ENCODE results near the gene GZMM.

The GZMM gene

DNA sequence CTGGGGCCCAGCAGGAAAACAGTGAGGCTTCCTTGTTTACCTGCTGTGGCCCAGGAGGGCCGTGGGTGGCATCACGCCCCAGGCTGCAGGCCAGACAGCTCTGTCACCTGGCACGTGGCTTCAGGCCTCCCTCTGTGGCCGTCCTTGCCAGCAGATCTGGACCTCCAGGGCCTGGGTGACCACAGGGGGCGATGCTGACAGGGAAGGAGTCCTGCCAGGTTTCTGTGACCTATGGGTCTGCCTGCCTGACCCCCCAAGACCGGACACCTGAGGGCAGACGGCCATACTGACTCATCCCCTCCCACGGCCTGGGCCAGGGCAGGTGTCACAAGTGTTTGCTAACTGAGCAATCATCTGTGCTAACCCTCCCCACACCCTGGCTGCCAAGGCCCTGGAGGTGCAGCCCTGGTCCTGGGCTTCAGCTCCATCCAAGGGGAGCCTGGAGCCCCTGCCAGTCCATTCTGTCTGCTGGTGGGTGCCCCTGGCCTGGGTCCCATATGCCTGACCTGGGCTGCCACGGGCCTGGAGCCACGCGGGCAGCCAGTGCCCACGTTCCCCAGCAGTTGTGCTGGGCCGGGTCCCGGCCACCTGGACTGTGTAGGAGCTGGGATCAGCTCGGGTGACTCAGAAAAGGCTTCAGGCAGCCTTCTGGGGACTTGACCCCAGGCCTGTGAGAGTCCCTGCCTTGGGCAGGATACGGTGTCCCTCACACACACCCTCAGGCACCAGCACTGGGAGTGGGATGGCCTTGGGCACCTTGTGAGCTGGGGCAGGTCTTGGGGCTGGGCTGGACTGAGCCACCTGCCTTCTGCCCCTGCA is 8.6 kb upstream of the GZMM start:
- no peak for DNase-seq

DNA sequence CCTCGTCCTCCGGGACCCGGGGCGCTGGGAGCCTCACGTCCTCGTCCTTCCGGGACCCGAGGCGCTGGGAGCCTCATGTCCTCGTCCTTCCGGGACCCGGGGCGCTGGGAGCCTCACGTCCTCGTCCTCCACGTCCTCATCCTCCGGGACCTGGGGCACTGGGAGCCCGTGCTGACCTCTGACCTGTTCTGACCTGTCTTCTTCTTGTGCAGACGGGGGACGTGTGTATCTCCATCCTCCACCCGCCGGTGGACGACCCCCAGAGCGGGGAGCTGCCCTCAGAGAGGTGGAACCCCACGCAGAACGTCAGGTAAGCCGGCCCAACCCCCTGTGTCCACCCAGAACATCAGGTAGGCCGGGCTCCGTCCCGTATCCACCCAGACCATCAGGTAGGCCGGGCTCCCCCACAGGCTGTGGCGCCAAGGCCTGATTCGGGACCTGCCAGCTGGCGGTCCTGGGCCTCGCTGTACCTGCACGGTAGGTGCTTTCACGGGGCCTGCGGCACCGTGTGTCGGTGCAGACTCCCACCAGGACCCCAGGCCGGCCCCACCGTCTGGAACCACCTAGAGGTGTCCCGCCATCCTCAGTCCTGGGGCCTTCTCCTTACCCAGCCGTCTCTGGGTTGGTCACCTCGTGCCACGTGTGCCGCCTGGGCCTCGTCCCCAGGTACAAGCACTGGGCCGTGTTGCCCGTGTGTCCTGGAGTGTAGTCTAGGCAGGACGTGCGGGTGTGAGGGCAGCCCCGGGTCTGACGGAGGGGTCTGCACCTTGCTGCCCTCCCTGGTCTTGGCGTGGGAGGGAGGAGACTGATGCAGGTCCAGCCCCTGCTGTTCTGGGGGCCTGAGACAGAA is 7.6 kb upstream of the GZMM start:
- no peak for DNase-seq

DNA sequence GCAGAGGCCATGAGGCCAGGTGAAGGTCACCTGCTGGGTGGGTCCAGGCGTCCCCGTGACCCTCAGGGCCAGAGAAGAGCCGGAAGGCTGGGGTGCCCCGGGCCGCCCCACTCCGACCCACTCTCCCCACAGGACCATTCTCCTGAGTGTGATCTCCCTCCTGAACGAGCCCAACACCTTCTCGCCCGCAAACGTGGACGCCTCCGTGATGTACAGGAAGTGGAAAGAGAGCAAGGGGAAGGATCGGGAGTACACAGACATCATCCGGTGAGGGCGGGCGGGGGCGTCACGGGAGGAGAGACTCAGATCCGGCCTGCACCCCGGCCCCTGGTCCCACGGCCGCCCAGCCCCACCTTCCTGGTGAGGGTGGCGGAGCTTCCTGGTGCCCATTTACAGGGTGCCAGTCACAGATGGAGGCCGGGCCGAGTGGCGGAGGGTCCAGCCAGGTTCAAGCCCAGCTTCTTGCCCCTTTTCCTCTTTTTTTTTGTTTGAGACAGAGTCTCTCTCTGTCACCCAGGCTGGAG is 6.9 kb upstream of the GZMM start:
- no peak for DNase-seq

DNA sequence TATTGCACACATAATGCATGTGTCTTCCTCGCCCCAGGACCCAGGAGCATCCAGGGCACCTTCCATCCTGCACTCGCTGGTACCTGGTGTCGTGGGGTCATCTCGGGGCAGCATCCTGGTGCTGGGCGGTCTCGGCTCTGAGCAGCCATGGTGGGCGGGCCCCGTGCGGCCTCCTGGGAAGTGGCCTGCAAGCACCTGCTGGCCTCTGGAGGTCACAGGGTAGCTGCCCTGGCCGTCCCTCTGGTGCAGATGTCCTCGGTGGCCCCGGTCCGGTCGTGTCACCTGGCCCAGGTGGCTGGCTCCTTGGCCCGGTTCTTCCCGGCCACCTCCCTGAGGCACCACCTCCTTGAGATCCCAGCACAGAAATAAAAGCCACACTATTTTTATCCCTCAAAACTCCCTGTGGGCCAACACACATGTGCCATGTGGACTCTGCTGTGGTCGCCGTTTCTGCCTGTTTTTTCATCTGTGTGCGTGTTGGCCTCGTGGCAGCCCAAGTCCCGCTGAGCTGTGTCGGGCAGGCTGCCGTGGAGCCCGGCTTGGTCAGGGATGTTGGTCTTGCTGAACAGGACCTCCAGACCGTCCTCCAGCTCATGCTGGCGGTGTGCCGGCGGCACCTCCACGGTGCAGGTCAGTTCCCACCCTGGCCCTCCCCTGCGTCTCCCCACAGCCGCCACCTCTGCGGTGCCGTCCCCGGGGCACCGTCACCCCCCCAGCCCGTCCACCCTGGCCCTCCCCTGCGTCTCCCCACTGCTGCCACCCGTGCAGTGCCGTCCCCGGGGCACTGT is 5.0 kb upstream of the GZMM start:
- no peak for DNase-seq

DNA sequence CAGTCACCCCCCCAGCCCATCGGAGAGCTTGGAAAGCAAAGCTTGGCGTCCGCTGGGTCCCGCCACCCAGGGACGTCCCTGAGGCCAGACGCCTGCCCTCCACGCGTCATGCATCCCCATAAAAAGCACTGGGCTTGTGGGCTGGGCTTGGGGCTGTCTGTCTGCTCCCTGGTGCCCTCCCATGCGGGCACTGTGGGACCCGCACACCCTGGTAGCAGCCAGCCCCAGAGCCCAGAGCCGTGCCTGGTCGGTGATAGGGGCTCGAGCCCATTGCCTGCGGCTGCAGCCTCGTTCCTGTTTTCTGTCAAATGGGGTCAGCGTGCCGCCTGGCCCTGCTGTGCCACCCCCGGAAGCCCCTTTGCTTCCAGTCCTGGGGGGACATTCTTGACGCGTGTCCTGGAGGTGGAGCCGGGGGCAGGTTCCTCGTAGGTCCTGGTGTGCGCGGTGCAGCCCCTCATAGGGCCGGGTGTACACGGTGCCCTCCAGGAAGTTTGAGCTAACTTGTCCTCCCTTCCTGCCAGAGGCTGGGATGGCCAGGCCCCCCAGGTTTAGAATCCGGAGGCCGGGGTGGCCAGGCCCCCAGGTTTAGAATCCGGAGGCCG is 4.3 kb upstream of the GZMM start:
- no peak for DNase-seq

DNA sequence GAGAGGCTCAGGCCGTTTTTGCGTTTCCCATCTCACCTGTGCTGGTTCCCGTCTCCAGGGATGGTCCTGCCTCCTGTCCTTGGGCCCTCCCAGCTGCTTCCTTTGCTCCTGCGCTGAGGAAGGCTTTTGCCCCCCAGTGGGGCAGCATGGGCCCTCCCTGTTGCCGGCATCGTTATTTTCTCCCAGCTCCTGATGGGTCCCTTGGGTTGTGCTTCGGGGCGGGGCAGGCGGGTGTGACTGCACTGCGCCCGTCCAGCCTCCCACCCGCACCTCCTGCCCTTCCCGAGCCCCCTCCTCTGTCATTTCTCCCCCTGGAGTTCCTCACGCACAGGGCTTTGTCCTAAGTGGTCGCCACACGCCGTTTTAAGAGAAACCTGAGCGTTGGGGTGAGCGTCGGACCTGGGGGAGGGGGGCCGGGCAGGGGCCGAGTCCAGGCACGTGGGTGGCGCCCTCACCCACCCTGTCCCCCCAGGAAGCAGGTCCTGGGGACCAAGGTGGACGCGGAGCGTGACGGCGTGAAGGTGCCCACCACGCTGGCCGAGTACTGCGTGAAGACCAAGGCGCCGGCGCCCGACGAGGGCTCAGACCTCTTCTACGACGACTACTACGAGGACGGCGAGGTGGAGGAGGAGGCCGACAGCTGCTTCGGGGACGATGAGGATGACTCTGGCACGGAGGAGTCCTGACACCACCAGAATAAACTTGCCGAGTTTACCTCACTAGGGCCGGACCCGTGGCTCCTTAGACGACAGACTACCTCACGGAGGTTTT is 2.8 kb upstream of the GZMM start:
- DNase-seq = no peak

DNA sequence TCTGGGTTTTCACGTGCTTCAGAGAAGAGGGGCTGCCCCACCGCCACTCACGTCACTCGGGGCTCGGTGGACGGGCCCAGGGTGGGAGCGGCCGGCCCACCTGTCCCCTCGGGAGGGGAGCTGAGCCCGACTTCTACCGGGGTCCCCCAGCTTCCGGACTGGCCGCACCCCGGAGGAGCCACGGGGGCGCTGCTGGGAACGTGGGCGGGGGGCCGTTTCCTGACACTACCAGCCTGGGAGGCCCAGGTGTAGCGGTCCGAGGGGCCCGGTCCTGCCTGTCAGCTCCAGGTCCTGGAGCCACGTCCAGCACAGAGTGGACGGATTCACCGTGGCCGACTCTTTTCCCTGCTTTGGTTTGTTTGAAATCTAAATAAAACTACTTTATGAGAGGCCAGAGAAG is 2.2 kb upstream of the GZMM start:
- no peak for DNase-seq

DNA sequence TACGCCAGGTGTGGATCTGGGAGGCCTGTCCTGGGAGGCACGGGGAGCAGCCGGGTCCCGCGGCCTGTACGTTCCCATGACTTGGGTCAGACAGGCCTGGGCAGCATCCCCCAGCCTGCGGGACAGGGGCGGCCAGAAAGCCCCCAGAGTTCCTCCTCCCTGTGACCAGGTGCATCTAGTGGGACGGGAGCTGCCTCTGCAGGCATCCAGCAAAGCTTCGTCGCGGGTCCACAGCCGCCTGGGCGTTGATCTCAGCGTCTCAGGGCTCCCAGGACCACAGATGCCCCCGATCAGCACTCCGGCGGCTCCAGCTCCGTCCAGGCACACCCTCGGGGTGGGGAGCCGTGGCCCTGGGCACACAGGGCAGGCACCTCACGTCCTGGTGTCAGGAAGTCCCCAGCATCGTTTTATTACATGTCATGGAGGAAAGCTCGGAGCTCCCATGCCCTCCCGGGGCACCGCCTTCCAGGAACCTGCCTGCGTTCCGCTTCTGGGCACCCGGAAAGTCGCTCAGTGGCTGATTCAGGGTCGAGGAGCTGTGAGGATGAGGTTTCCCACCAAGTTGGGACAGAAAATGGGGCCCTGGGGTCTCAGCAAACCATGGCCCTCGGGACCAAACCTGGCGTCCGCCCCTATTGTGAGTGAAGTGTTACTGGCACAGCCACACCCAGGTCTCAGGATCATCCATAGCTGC is 1.5 kb upstream of the GZMM start:
- no peak for DNase-seq

DNA sequence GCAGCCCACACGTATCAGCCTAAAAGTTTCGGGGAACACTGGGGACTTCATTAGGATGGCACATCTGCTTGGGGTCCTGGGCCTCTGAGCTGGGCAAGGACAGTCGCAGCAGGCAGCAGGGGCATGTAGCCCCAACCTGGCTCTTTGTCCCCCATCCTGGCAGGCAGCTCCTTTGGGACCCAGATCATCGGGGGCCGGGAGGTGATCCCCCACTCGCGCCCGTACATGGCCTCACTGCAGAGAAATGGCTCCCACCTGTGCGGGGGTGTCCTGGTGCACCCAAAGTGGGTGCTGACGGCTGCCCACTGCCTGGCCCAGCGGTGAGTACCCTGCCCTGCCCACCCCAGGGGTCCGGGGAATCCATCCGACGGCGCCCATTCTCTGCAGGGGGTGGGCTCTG is 3.3 kb downstream of the GZMM start:
- DNase-seq = no peak

DNA sequence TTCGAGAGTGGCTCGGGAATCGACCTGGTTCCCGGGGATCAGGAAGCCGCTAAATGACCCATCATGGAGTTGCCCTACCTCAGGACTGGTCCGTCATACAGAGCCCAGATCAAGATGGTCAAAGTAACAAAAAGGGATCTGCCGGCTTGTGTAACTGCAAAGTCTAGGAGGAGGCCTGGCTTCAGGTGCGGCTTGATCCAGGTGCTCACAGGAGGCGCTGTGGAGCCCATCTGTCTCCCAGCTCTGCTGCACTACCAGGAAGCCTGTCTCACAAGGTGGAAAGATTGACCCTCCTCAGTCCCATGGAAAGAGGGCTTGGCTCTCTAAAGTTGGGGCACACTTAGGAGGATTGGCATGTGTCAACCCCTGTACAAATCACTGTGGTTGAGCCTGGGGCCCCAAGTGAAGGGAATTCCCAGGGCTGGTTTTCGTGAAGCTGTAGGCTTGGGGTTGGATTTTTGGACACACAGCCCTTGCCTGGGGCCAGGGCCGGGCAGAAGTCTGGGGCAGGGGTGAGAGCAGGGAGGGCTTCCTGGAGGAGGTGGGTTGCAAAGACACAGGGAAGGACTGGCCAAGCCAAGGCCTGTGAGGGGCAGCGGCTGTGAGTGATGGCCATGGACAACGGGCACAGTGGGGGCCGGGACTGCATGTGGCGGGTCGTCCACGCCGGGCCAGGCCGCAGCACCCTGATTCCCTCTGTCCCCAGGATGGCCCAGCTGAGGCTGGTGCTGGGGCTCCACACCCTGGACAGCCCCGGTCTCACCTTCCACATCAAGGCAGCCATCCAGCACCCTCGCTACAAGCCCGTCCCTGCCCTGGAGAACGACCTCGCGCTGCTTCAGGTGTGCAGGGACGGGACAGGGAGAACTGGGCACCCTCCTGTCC is 4.2 kb downstream of the GZMM start:
- no peak for DNase-seq

DNA sequence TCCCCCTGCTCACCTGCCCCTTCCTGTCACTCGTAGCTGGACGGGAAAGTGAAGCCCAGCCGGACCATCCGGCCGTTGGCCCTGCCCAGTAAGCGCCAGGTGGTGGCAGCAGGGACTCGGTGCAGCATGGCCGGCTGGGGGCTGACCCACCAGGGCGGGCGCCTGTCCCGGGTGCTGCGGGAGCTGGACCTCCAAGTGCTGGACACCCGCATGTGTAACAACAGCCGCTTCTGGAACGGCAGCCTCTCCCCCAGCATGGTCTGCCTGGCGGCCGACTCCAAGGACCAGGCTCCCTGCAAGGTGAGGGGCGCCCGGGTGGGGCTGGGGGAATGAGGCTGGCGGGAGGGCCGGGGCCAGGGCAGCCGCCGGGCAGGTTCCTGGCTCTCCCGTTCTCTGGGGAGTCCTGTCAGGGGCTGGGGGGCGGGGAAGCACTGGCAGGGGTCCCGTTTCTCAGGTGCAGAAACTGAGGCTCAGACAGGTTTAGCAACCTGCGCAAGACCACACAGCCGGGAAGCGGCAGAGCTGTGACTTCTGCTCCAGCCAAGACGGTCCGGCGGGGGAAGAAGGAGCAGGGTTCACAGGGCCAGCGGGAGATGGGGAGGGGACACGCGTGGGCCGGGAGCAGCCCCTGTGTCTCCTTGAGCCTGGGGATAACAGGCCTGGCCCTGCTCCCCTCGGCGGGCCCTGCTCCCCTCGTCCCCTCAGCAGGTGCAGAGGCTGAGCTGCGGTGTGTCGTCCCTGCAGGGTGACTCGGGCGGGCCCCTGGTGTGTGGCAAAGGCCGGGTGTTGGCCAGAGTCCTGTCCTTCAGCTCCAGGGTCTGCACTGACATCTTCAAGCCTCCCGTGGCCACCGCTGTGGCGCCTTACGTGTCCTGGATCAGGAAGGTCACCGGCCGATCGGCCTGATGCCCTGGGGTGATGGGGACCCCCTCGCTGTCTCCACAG is 5.3 kb downstream of the GZMM start:
- DNase-seq = no peak

DNA sequence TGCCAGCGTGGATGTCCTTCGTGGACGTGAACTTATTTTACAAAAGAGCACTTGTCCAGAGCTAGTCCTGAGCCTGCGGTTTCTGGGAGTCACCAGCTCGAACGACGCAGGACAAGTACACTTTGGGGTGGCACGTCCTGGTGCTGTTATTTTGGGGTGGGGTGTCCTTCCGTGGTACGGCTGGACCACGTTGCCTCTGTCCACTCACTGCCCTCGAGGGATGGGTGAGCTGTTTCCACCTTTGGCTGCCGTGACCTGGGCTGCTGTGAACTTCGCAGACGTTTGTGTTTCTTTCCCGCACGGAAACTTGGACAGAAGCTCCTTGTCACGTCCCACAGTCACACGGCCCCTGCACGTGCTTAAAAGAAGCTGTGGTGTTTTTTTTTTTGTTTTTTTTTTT is 11.0 kb downstream of the GZMM start:
- DNase-seq = no peak

DNA sequence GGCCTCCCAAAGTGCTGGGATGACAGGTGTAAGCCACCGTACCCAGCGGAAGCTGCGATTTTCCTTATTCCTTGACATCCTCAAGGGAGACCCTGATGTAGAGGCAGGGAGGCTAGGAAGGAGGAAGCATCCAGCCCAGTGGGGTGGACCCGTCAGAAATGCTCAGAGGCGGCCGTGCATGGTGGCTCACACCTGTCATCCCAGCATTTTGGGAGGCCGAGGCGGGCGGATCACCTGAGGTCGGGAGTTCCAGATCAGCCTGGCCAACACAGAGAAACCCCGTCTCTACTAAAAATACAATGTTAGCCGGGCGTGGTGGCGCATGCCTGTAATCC is 11.6 kb downstream of the GZMM start:
- DNase-seq = no peak

DNA sequence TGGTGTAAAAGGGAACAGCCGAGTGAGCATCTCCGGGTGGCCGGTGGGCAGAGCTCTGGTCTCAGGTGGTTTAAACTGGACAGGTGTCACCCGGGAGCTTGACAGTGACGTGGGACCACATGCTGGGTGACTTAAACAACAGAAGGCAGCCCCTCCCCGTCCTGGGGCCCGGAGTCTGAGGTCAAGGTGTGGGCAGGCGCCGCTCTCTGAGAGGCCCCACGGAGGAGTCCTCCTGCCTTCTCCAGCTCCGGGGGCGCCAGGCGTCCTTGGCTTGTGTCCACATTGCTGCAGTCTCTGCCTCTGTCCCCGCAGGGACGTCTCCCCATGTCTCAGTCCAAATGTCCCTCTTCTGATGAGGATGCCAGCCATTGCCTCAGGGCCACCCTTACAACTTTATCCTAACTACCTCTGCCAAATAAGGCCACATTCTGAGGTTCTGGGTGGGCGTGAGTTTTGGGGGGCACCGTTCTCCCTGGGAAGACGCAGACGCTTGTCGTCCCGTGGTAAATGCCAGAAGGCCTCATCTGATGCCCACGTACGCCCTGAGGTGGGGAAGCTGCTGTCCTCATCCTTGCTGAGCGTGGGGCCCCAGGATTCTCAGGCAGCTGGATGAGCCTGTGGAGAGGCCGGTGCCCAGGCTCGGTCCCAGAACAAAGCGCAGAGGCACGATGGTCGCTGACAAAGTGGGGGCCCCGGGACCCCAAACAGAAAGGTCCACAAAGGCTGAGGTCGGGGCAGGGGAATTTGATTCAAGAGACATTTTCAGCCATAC is 12.9 kb downstream of the GZMM start:
- no peak for DNase-seq

DNA sequence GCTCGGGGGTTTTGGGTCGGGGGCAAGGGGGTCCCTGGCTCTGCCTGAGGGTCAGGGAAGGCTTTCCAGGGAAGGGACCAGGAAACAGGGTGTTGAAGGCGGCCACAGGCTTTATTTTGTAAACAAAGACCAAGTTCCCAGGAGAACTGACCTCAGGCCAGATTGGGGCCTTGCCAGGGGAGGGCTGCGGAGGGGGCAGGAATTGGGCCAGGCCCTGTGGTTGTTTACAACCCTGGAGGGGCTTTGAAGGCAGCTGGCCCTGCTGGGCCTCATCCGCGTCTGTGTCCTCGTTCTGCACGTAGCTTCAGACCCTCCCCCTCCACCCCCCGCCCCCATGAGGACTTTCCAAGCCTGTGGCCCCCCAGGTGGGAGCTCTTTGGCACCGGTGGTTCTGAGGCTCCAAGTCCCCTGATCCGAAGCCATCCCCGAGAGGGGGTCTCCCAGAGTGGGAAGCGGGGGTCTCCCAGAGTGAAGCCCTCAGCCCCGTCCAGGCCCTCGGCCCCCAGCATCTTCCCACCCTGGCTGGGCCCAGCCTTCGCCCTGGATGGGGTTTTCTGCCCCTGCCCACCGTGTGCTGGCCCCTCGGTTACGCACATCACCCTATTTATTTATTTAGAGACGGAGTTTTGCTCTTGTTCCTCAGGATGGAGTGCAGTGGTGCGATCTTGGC is 15.1 kb downstream of the GZMM start:
- DNase-seq = no peak

DNA sequence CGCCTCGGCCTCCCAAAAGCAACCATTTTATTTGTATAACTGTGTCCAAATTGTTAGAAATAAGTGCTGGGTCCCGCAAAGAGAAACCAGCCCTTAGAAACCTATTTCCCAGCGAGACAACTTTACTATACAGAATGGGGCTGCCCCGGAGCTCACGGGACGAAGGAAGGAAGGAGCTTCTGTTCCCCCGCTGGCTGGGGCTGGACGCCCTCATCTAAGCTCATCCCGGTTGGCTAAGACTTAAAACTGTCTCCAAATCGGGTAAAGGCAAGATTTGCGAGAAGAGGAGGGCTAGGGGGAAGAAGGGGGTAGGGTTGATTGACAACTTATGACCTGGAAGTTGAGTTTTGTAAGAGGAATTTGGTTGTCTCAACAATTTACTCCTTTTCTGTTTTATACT is 16.3 kb downstream of the GZMM start:
- no peak for DNase-seq

DNA sequence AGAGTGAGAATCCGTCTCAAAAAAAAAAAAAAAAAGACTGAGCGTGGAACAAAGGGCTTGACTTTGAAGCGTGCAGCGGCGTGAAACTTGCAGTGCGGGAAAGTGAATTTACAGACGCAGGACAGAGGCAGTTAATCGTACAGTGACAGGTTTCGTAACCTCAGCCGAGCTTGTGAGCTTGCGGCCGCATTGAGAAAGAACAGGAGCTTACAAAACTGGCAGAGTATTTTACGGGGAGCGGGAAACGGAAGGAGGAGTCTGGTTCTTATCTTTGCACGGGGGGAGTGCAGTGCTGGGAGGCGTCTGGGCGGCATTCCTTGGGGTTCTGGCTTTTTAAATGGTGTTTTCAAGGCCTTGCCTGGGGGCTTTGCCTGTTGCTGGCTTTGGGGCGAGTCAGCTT is 22.6 kb downstream of the GZMM start:
- DNase-seq = no peak

DNA sequence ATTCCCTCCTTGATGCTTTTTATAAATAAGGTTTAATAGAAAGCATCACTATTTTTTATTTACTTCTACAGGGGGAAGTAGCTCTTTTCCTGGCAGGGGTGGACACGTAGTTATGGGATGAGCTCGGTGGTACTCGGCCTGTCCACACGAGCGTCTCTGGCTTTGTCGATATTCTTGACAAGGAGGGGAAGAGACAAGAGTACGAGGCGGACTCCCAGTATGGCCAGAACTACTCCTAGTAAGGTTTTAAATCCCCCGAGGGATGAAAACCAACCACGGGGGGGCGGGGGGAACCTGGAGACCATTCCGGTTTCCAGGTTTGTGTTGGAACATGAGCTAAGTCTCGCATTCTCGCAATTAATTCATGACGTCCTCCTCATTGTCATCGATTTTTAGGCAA is 23.0 kb downstream of the GZMM start:
- no peak for DNase-seq
